GM12878 (cell line): ENCODE measurements around the gene ZBED2. TPM values are rescaled to one million over a fixed set of nuclear protein-coding genes. Genes with fewer than 3 reads are reported as not detected.

Experiments
- ATAC-seq: fragments of 200-7000 bp; cut with Tn5 transposase; 3 replicates; pipeline ENCODE4 v1.9.1; 2020; ENCODE audit warnings: mild to moderate bottlenecking, moderate library complexity
- BruUV-seq: library from RNA; stranded (reverse); fragments of 400-500 nt; replicated peaks from 2 replicates; lab custom pipeline; 2021; lab: Mats Ljungman, UMichigan
- CTCF ChIA-PET: fragments of 300-600 bp; sonication (Branson Sonifier 250); formaldehyde crosslinking; extraction: SDS; loops from one replicate; lab custom pipeline; 2021; ENCODE audit warnings: inconsistent platforms; lab: Yijun Ruan, JAX
- POLR2A ChIA-PET: fragments of 350-600 bp; formaldehyde crosslinking; extraction: SDS; loops from one replicate; lab custom pipeline; 2021; ENCODE audit warnings: inconsistent platforms; lab: Charles Lee
- RAD21 ChIA-PET: fragments of 300-600 bp; sonication (Branson Sonifier 250); formaldehyde crosslinking; loops from one replicate; lab custom pipeline; 2023; ENCODE audit warnings: antibody characterized with exemption; ENCODE audit not compliant: unreplicated experiment; lab: Charles Lee
- SMC1A ChIA-PET: fragments of 300-600 bp; sonication (Branson Sonifier 250); formaldehyde crosslinking; loops from one replicate; lab custom pipeline; 2023; ENCODE audit not compliant: unreplicated experiment, uncharacterized antibody; lab: Charles Lee
- DNase-seq: peaks from one replicate; pipeline ENCODE4 v3.0.0-alpha.2; 2011; ENCODE audit warnings: low read depth, low spot score
- FAIRE-seq: peaks from 3 replicates; lab custom pipeline; 2011; peaks lifted over from hg19 to GRCh38; lab: Jason Lieb, UNC
- H2AFZ ChIP-seq: 2 replicates; pipeline ENCODE4 v1.6.0; 2011; ENCODE audit warnings: low read depth, low read length, control low read depth; ENCODE audit not compliant: control insufficient read depth
- H3K27ac ChIP-seq: 2 replicates; pipeline ENCODE4 v1.5.1; 2011; ENCODE audit warnings: control low read depth; ENCODE audit not compliant: control insufficient read depth, insufficient read depth
- H3K27me3 ChIP-seq, 2 experiments: replicated peaks in 1 of 2; 2 replicates each; pipeline versions ENCODE4 v1.6.0 to v1.6.1; 2011; ENCODE audit warnings: low read length in 1 of 2; ENCODE audit not compliant: control insufficient read depth in 2 of 2, insufficient read depth in 2 of 2
- H3K36me3 ChIP-seq, 2 experiments: 2 replicates each; pipeline ENCODE4 v1.5.1; 2011; ENCODE audit warnings: low read length in 1 of 2; ENCODE audit not compliant: control insufficient read depth in 2 of 2, insufficient read depth in 2 of 2
- H3K4me1 ChIP-seq: 2 replicates; pipeline ENCODE4 v1.6.1; 2011; ENCODE audit warnings: mild to moderate bottlenecking, low read length, moderate library complexity, mixed read lengths; ENCODE audit not compliant: control insufficient read depth, insufficient read depth
- H3K4me2 ChIP-seq: 2 replicates; pipeline ENCODE4 v1.6.0; 2011; ENCODE audit warnings: control low read depth; ENCODE audit not compliant: control insufficient read depth, insufficient read depth
- H3K4me3 ChIP-seq: fragments of 200-600 bp; sonication (generic); 2 replicates; pipeline ENCODE4 v1.5.1; 2016
- H3K79me2 ChIP-seq: 2 replicates; pipeline ENCODE4 v1.6.0; 2011; ENCODE audit warnings: low read length; ENCODE audit not compliant: control insufficient read depth, insufficient read depth
- H3K9ac ChIP-seq: 2 replicates; pipeline ENCODE4 v1.8.0; 2011; ENCODE audit warnings: low read length, control low read depth, mixed read lengths; ENCODE audit not compliant: control insufficient read depth, insufficient read depth
- H3K9me3 ChIP-seq: replicated peaks from 3 replicates; pipeline ENCODE4 v1.5.1; 2011; ENCODE audit warnings: mild to moderate bottlenecking, low read length; ENCODE audit not compliant: control insufficient read depth, insufficient read depth
- H4K20me1 ChIP-seq: 2 replicates; pipeline ENCODE4 v1.6.0; 2011; ENCODE audit not compliant: control insufficient read depth, insufficient read depth
- CBX3 ChIP-seq: fragments of 200-600 bp; sonication (generic); IDR thresholded peaks from 2 replicates; pipeline ENCODE4 v1.6.1; 2016; ENCODE audit warnings: low read depth, borderline replicate concordance
- CEBPB ChIP-seq, 2 experiments: fragments of 150-350 bp in 1 of 2; IDR thresholded peaks; 2 replicates each; pipeline ENCODE4 v1.6.1; 2012 to 2014; ENCODE audit warnings: low read depth in 2 of 2, low read length in 2 of 2, borderline replicate concordance in 1 of 2, inconsistent platforms in 1 of 2
- EGR1 ChIP-seq, 2 experiments: IDR thresholded peaks; 1 replicate in 1 of 2; 2 replicates in 1 of 2; pipeline ENCODE4 v1.6.1; 2011 to 2012; ENCODE audit warnings: low read depth in 2 of 2, low read length in 2 of 2, borderline replicate concordance in 1 of 2, mild to moderate bottlenecking in 1 of 2, moderate library complexity in 1 of 2
- ETV6 ChIP-seq, 2 experiments: fragments of 450-650 bp in 1 of 2; IDR thresholded peaks in 1 of 2; conservative IDR thresholded peaks in 1 of 2; 2 replicates each; pipeline ENCODE4 v1.6.1; 2014; ENCODE audit warnings: antibody characterized with exemption in 1 of 2, borderline replicate concordance in 1 of 2, low read depth in 1 of 2, mild to moderate bottlenecking in 1 of 2, moderate library complexity in 1 of 2
- JUNB ChIP-seq: IDR thresholded peaks from 2 replicates; pipeline ENCODE4 v1.6.1; 2016; ENCODE audit warnings: antibody characterized with exemption, mild to moderate bottlenecking
- KAT2A ChIP-seq: conservative IDR thresholded peaks from 2 replicates; pipeline ENCODE4 v1.6.1; 2011; ENCODE audit warnings: low read depth, low read length; ENCODE audit not compliant: control insufficient read depth
- SIX5 ChIP-seq: IDR thresholded peaks from 2 replicates; pipeline ENCODE4 v1.6.1; 2011; ENCODE audit warnings: mild to moderate bottlenecking, low read depth, low read length, moderate library complexity; ENCODE audit not compliant: severe bottlenecking
- SMAD1 ChIP-seq: fragments of 450-650 bp; IDR thresholded peaks from 2 replicates; pipeline ENCODE4 v1.6.1; 2018; ENCODE audit warnings: mild to moderate bottlenecking, low read depth; ENCODE audit not compliant: partially characterized antibody
- ZNF207 ChIP-seq: fragments of 450-650 bp; IDR thresholded peaks from 2 replicates; pipeline ENCODE4 v1.6.1; 2014; ENCODE audit warnings: antibody characterized with exemption, mild to moderate bottlenecking, borderline replicate concordance
- ZNF24 ChIP-seq: fragments of 450-650 bp; IDR thresholded peaks from 2 replicates; pipeline ENCODE4 v1.6.1; 2017; ENCODE audit warnings: antibody characterized with exemption, mild to moderate bottlenecking
- ZSCAN29 ChIP-seq: fragments of 450-650 bp; IDR thresholded peaks from 2 replicates; pipeline ENCODE4 v1.6.1; 2017; ENCODE audit warnings: mild to moderate bottlenecking, moderate library complexity
- WGBS: methylation state at CpG from one replicate; pipeline ENCODE4 v1.1.6; 2016; ENCODE audit warnings: low lambda C conversion rate; ENCODE audit not compliant: insufficient replicate concordance, insufficient coverage; ENCODE audit errors: missing lambda C conversion rate; 5-methylcytosine and 5-hydroxymethylcytosine counted together
- in situ Hi-C: fragments of 300-500 bp; cut with MboI; formaldehyde crosslinking; loops from 9 replicates; pipeline ENCODE4 v1.14.3; 2018; ENCODE audit warnings: mixed read lengths
- intact Hi-C: fragments of 100-400 bp; cut with micrococcal nuclease; formaldehyde crosslinking; loops from one replicate; pipeline ENCODE4 v1.14.2; 2022; ENCODE audit not compliant: unreplicated experiment
- polyA plus RNA-seq, 11 experiments: library from polyadenylated mRNA; depleted of rRNA in 4 of 11; unstranded in 6 of 11; stranded (reverse) in 5 of 11; fragments of >200 nt; fragmentation: Nextera tagmentation in 4 of 11; fragmentation: Illumina TruSeq in 1 of 11; extraction: Ambion mirVana in 4 of 11; extraction: Trizol in 1 of 11; gene quantifications; 1 replicate in 1 of 11; 2 replicates in 10 of 11; pipeline versions ENCODE4 v1.2.1 to v1.2.3, GENCODE V29; 2011 to 2016; ENCODE audit warnings: inconsistent platforms in 2 of 11, missing spikeins in 2 of 11, low read depth in 1 of 11
- total RNA-seq, 4 experiments: library from RNA; depleted of rRNA in 3 of 4; stranded (reverse); fragments of >200 nt in 3 of 4; fragmentation: Illumina TruSeq in 1 of 4; extraction: Trizol in 1 of 4; gene quantifications; 2 replicates each; pipeline versions ENCODE4 v1.2.1 to v1.2.3, GENCODE V29; 2013 to 2021
- TF ChIP-seq, protein P1 (sequence below): IDR thresholded peaks from 2 replicates; pipeline ENCODE4 v1.6.1; 2011; ENCODE audit warnings: borderline replicate concordance, low read depth, mild to moderate bottlenecking, moderate library complexity, low read length; ENCODE audit not compliant: insufficient read depth, poor library complexity, severe bottlenecking
- TF ChIP-seq, protein P2 (sequence below): fragments of 450-650 bp; IDR thresholded peaks from 2 replicates; pipeline ENCODE4 v1.6.1; 2017; ENCODE audit warnings: borderline replicate concordance
- TF ChIP-seq, protein P3 (sequence below): IDR thresholded peaks from 2 replicates; pipeline ENCODE4 v1.6.1; 2011; ENCODE audit warnings: borderline replicate concordance, low read depth, mild to moderate bottlenecking, moderate library complexity, mixed read lengths, low read length; ENCODE audit not compliant: insufficient read depth; ENCODE audit errors: extremely low read length
- TF ChIP-seq, protein P4 (sequence below): fragments of 450-650 bp; formaldehyde crosslinking; IDR thresholded peaks from 2 replicates; pipeline ENCODE4 v1.4.0; 2022; ENCODE audit warnings: mild to moderate bottlenecking, moderate library complexity

ZBED2 gene
- total and polyA plus RNA-seq, 10 of the 15 experiments (the other 5 are each of a cell fraction or from before 2014, with no cell fraction given): 0.02 to 0.24 (median 0.08) TPM; not detected in 3

DNA sequence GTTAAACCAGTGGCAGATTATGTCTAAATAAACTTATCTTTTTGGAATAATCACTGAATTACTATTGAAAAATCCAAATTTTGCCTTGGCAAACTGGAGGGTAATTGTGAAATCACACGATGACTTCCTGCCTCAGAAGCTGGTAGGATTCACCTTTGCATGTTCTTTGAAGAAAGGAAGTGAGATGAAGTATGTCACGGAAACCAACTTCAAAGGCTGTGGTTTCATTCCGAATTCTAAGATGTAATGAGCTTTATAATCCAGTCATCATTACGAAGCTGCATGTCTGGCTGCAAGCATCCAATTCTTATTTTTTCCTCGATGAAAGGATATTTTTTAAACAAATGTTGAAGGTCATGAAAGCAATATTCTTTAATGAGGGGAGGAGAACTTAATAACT lies 15.0 kb upstream of the ZBED2 start (continued):
- TF ChIP-seq, protein P1, sequence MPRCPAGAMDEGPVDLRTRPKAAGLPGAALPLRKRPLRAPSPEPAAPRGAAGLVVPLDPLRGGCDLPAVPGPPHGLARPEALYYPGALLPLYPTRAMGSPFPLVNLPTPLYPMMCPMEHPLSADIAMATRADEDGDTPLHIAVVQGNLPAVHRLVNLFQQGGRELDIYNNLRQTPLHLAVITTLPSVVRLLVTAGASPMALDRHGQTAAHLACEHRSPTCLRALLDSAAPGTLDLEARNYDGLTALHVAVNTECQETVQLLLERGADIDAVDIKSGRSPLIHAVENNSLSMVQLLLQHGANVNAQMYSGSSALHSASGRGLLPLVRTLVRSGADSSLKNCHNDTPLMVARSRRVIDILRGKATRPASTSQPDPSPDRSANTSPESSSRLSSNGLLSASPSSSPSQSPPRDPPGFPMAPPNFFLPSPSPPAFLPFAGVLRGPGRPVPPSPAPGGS: no peak
- TF ChIP-seq, protein P2, sequence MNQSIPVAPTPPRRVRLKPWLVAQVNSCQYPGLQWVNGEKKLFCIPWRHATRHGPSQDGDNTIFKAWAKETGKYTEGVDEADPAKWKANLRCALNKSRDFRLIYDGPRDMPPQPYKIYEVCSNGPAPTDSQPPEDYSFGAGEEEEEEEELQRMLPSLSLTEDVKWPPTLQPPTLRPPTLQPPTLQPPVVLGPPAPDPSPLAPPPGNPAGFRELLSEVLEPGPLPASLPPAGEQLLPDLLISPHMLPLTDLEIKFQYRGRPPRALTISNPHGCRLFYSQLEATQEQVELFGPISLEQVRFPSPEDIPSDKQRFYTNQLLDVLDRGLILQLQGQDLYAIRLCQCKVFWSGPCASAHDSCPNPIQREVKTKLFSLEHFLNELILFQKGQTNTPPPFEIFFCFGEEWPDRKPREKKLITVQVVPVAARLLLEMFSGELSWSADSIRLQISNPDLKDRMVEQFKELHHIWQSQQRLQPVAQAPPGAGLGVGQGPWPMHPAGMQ: no peak
- no peak for TF ChIP-seq SMAD1
- TF ChIP-seq JUNB: no peak

DNA sequence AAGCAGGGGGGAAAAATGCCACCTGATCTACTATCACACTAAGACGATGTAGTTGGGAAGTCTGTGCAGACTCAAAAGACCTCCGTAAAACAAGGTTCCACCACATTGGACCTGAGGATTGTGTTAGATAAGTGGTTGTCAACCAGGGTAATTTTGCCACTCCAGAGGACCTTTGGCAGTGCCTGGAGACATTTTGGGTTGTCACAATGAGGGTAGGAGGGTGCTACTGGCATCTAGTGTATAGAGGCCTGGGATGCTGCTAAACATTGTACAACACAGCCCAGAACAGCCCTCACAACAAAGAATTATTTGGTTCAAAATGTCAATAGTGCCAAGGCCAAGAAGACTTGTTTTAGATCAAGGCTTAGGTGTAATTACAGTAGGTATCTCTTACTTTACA lies 14.6 kb upstream of the ZBED2 start:
- Histone ChIP-seq H3K9me3 (no peaks in the 10 kb centered on the region), H3K9ac (no peak overlapping the region), H4K20me1 (no peaks in the 10 kb centered on the region), H3K27me3 (no peaks in the 10 kb centered on the region), H3K4me3 (no peak overlapping the region), H3K27ac (no peak overlapping the region), H3K36me3 (no peaks in the 10 kb centered on the region), H3K79me2 (no peaks in the 10 kb centered on the region), H2AFZ (no peak overlapping the region), H3K4me2 (no peak overlapping the region), H3K4me1 (no peaks in the 10 kb centered on the region)
- ChIA-PET CTCF (interaction anchor here (1.0 to 1.6 kb wide), 5 partner anchors 10 to 59 kb away, joined by 3 to 7 read pairs (median 5); partner anchors contain the start of gene ZBED2), POLR2A (interaction anchor here (1.0 kb wide), 1 partner anchor 14 kb away, joined by 3 read pairs; no protein-coding TSS in a partner anchor), RAD21 (interaction anchor here (1.0 to 1.7 kb wide), 2 partner anchors 32 to 44 kb away, joined by 3 to 6 read pairs; no protein-coding TSS in a partner anchor), SMC1A (interaction anchor here (0.9 to 1.1 kb wide), 7 partner anchors 9 to 404 kb away, joined by 3 to 6 read pairs (median 4); no protein-coding TSS in a partner anchor)
- 95% methylated on average over 2 of the region's 2 CpGs for WGBS
- no TSS peak for BruUV-seq
- intact Hi-C loops: no loop called here
- ATAC-seq: peak; percentile 45
- no peak for FAIRE-seq
- in situ Hi-C loops: no loop called here
- DNase-seq: no peak
- TF ChIP-seq ZNF207 (no peak), SIX5 (no peak), ZNF24 (no peak), CBX3 (no peak), ZSCAN29 (no peak), CEBPB (IDR thresholded peaks at IDR 0.05; ENCODE audit: borderline replicate concordance in 1 of 2, low read depth in 2 of 2, low read length in 2 of 2) (no peak), EGR1 (IDR thresholded peaks at IDR 0.05; ENCODE audit: borderline replicate concordance in 1 of 2, low read depth in 2 of 2, low read length in 2 of 2) (no peak), KAT2A (no peak), ETV6 (conservative IDR thresholded peaks at IDR 0.05 in 1 of 2, IDR thresholded peaks at IDR 0.05 in 1 of 2; ENCODE audit: borderline replicate concordance in 1 of 2, low read depth in 1 of 2) (no peak)
- TF ChIP-seq, protein P3, sequence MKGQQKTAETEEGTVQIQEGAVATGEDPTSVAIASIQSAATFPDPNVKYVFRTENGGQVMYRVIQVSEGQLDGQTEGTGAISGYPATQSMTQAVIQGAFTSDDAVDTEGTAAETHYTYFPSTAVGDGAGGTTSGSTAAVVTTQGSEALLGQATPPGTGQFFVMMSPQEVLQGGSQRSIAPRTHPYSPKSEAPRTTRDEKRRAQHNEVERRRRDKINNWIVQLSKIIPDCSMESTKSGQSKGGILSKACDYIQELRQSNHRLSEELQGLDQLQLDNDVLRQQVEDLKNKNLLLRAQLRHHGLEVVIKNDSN: no peak
- TF ChIP-seq, protein P4, sequence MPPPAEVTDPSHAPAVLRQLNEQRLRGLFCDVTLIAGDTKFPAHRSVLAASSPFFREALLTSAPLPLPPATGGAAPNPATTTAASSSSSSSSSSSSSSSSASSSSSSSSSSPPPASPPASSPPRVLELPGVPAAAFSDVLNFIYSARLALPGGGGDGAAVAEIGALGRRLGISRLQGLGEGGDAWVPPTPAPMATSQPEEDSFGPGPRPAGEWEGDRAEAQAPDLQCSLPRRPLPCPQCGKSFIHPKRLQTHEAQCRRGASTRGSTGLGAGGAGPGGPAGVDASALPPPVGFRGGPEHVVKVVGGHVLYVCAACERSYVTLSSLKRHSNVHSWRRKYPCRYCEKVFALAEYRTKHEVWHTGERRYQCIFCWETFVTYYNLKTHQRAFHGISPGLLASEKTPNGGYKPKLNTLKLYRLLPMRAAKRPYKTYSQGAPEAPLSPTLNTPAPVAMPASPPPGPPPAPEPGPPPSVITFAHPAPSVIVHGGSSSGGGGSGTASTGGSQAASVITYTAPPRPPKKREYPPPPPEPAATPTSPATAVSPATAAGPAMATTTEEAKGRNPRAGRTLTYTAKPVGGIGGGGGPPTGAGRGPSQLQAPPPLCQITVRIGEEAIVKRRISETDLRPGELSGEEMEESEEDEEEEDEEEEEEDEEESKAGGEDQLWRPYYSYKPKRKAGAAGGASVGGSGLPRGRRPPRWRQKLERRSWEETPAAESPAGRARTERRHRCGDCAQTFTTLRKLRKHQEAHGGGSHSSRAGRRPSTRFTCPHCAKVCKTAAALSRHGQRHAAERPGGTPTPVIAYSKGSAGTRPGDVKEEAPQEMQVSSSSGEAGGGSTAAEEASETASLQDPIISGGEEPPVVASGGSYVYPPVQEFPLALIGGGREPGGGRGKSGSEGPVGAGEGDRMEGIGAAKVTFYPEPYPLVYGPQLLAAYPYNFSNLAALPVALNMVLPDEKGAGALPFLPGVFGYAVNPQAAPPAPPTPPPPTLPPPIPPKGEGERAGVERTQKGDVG (CRISPR knock-in tag): no peak
